GM23338 (cell line): Measurements from ENCODE around the gene XPO6. TPM values are rescaled to one million over a fixed set of nuclear protein-coding genes. Genes with fewer than 3 reads are reported as not detected.

Experiments used
- ATAC-seq: fragments of 200-7000 bp; cut with Tn5 transposase; 3 replicates; pipeline ENCODE4 v1.9.1; 2020
- DNase-seq: peaks from one replicate; pipeline ENCODE4 v3.0.0-alpha.2; 2015; ENCODE audit warnings: low spot score
- H2AFZ ChIP-seq: fragments of 200-600 bp; sonication (generic); 2 replicates; pipeline ENCODE4 v1.8.0; 2016; ENCODE audit warnings: antibody characterized with exemption, mild to moderate bottlenecking, moderate library complexity
- H3F3A ChIP-seq: fragments of 200-600 bp; sonication (generic); replicated peaks from 2 replicates; pipeline ENCODE4 v1.8.0; 2017; ENCODE audit warnings: antibody characterized with exemption, mixed run types, low read depth
- H3K27ac ChIP-seq: fragments of 200-600 bp; sonication (generic); 2 replicates; pipeline ENCODE4 v1.6.1; 2016; ENCODE audit warnings: low read depth
- H3K27me3 ChIP-seq: fragments of 200-600 bp; sonication (generic); 2 replicates; pipeline ENCODE4 v1.8.0; 2016; ENCODE audit warnings: mild to moderate bottlenecking, mixed run types, moderate library complexity; ENCODE audit not compliant: insufficient read depth
- H3K36me3 ChIP-seq: fragments of 200-600 bp; sonication (generic); 2 replicates; pipeline ENCODE4 v1.8.0; 2016; ENCODE audit warnings: mild to moderate bottlenecking; ENCODE audit not compliant: insufficient read depth
- H3K4me1 ChIP-seq: fragments of 200-600 bp; sonication (generic); 2 replicates; pipeline ENCODE4 v1.8.0; 2016; ENCODE audit warnings: mild to moderate bottlenecking, moderate library complexity; ENCODE audit not compliant: insufficient read depth
- H3K4me2 ChIP-seq: fragments of 200-600 bp; sonication (generic); 2 replicates; pipeline ENCODE4 v1.7.1; 2017; ENCODE audit warnings: mixed run types
- H3K4me3 ChIP-seq: fragments of 200-600 bp; sonication (generic); 2 replicates; pipeline ENCODE4 v1.6.1; 2016; ENCODE audit warnings: mixed run types
- H3K79me2 ChIP-seq: fragments of 200-600 bp; sonication (generic); replicated peaks from 2 replicates; pipeline ENCODE4 v1.8.0; 2017; ENCODE audit warnings: mild to moderate bottlenecking; ENCODE audit not compliant: insufficient read depth
- H3K9me2 ChIP-seq: fragments of 200-600 bp; sonication (generic); 2 replicates; pipeline ENCODE4 v1.8.0; 2017; ENCODE audit not compliant: insufficient read depth
- H4K20me1 ChIP-seq: fragments of 200-600 bp; sonication (generic); replicated peaks from 2 replicates; pipeline ENCODE4 v1.8.0; 2017; ENCODE audit warnings: mild to moderate bottlenecking; ENCODE audit not compliant: insufficient read depth
- H3K27ac Mint-ChIP-seq: 2 replicates; pipeline ENCODE4 v1.8.0; 2020; ENCODE audit warnings: inconsistent platforms, mild to moderate bottlenecking, moderate library complexity, mixed read lengths
- H3K27me3 Mint-ChIP-seq: 3 replicates; pipeline ENCODE4 v1.8.0; 2022; ENCODE audit warnings: low read depth, mild to moderate bottlenecking, moderate library complexity, mixed read lengths, inconsistent platforms; ENCODE audit not compliant: insufficient read depth, poor library complexity
- H3K36me3 Mint-ChIP-seq: 3 replicates; pipeline ENCODE4 v1.8.0; 2021; ENCODE audit warnings: low read depth, mild to moderate bottlenecking, inconsistent platforms, moderate library complexity, mixed read lengths
- H3K4me1 Mint-ChIP-seq: 3 replicates; pipeline ENCODE4 v1.8.0; 2020; ENCODE audit warnings: mild to moderate bottlenecking, inconsistent platforms, mixed read lengths
- H3K4me3 Mint-ChIP-seq: 3 replicates; pipeline ENCODE4 v1.8.0; 2021; ENCODE audit warnings: moderate library complexity, mild to moderate bottlenecking, inconsistent platforms, mixed read lengths
- H3K9me3 Mint-ChIP-seq: 3 replicates; pipeline ENCODE4 v1.8.0; 2020; ENCODE audit warnings: moderate library complexity, mild to moderate bottlenecking, inconsistent platforms, mixed read lengths
- CTCF ChIP-seq, 2 experiments: fragments of 200-600 bp in 1 of 2; sonication (generic) in 1 of 2; conservative IDR thresholded peaks; 2 replicates each; pipeline versions ENCODE4 v1.5.1 to v1.6.1; 2016 to 2017; ENCODE audit warnings: antibody characterized with exemption in 2 of 2, low read depth in 2 of 2, mild to moderate bottlenecking in 2 of 2, moderate library complexity in 1 of 2
- EZH2phosphoT487 ChIP-seq: fragments of 200-600 bp; sonication (generic); IDR thresholded peaks from one replicate; pipeline ENCODE4 v1.8.1; 2018; ENCODE audit warnings: antibody characterized with exemption; ENCODE audit not compliant: unreplicated experiment
- JUNB ChIP-seq: IDR thresholded peaks from one replicate; pipeline ENCODE4 v1.6.1; 2016; ENCODE audit warnings: antibody characterized with exemption; ENCODE audit not compliant: unreplicated experiment
- NANOG ChIP-seq: IDR thresholded peaks from 2 replicates; pipeline ENCODE4 v1.6.1; 2016; ENCODE audit warnings: antibody characterized with exemption, borderline replicate concordance
- REST ChIP-seq: IDR thresholded peaks from one replicate; pipeline ENCODE4 v1.6.1; 2018; ENCODE audit warnings: antibody characterized with exemption; ENCODE audit not compliant: unreplicated experiment
- ZNF331 ChIP-seq: fragments of 250-450 bp; sonication (Bioruptor Pico); IDR thresholded peaks from 2 replicates; pipeline ENCODE4 v1.5.0; 2020; ENCODE audit warnings: low read depth, mild to moderate bottlenecking, moderate library complexity
- polyA plus RNA-seq: library from polyadenylated mRNA; unstranded; fragments of >200 nt; fragmentation: Nextera tagmentation; extraction: Ambion mirVana; gene quantifications from 2 replicates; pipeline ENCODE4 v1.2.1, GENCODE V29; 2016
- total RNA-seq: library from RNA; depleted of rRNA; stranded (reverse); fragments of >200 nt; shearing (Covaris generic); gene quantifications from 2 replicates; pipeline ENCODE4 v1.2.3, GENCODE V29; 2014

The XPO6 gene
- total and polyA plus RNA-seq, 2 experiments from 2014 or later: 83.9 to 178 TPM

- peaks cover 70% of the 10 kb centered on the region for H4K20me1 ChIP-seq
Measured at GRCh38 chr16:28204204-28204603, 7.6 kb downstream of the XPO6 start.

GRCh38 chr16:28202147-28202746 lies 9.5 kb downstream of the XPO6 start:
- Histone ChIP-seq H2AFZ (no peak overlapping the region), H3K9me2 (no peaks in the 10 kb centered on the region), H4K20me1 (peaks cover 69% of the 10 kb centered on the region), H3K4me3 (no peak overlapping the region), H3K79me2 (peaks cover 100% of the 10 kb centered on the region), H3F3A (0 out of 2 replicates have a peak, but pooled peaks cover 3% of the 10 kb centered on the region), H3K27ac (no peak overlapping the region), H3K4me2 (no peak overlapping the region), H3K4me1 (no peaks in the 10 kb centered on the region), H3K27me3 (no peaks in the 10 kb centered on the region), H3K36me3 (peaks cover 11% of the 10 kb centered on the region; the same call in 1 of the 2 replicates)
- no peak overlapping the region for H3K4me3 Mint-ChIP-seq
- no peaks in the 10 kb centered on the region for H3K9me3 Mint-ChIP-seq
- no peak overlapping the region for H3K27ac Mint-ChIP-seq
- peaks cover 42% of the 10 kb centered on the region for H3K36me3 Mint-ChIP-seq
- peaks cover 6% of the 10 kb centered on the region; the same call in 1 of the 3 replicates for H3K4me1 Mint-ChIP-seq
- peaks cover 1% of the 10 kb centered on the region for H3K27me3 Mint-ChIP-seq
- DNase-seq (peak; percentile 68), ATAC-seq (peak; percentile 51)
- TF ChIP-seq JUNB (no peak), CTCF (conservative IDR thresholded peaks at IDR 0.05; ENCODE audit: low read depth in 2 of 2) (peak; percentile 49 to 50)

More at GRCh38 chr16:28204204-28204603, 7.6 kb downstream of the XPO6 start:
- Mint-ChIP-seq H3K9me3 (no peaks in the 10 kb centered on the region), H3K27ac (no peak overlapping the region), H3K4me1 (peaks cover 8% of the 10 kb centered on the region; the same call in 2 of the 3 replicates), H3K27me3 (peaks cover 1% of the 10 kb centered on the region), H3K36me3 (peaks cover 56% of the 10 kb centered on the region), H3K4me3 (no peak overlapping the region)
- Histone ChIP-seq H3K4me1 (0 out of 2 replicates have a peak, but pooled peaks cover 5% of the 10 kb centered on the region), H3K27ac (no peak overlapping the region), H3K27me3 (no peaks in the 10 kb centered on the region), H3K9me2 (no peaks in the 10 kb centered on the region), H3K4me2 (no peak overlapping the region), H3K79me2 (peaks cover 100% of the 10 kb centered on the region), H3K4me3 (no peak overlapping the region), H2AFZ (no peak overlapping the region), H3F3A (0 out of 2 replicates have a peak, but pooled peaks cover 3% of the 10 kb centered on the region), H3K36me3 (peaks cover 21% of the 10 kb centered on the region)
- no peak for TF ChIP-seq EZH2phosphoT487
- no peak for TF ChIP-seq ZNF331
- no peak for TF ChIP-seq CTCF (conservative IDR thresholded peaks at IDR 0.05; ENCODE audit: low read depth in 2 of 2)
- ATAC-seq: no peak
- no peak for DNase-seq

- H3K27me3 Mint-ChIP-seq: peaks cover 1% of the 10 kb centered on the region
- DNase-seq: no peak
- H3K79me2 ChIP-seq: peaks cover 100% of the 10 kb centered on the region
- no peaks in the 10 kb centered on the region for H3K9me2 ChIP-seq
- no peak for ATAC-seq
- H3K27ac Mint-ChIP-seq: peak overlapping the region; percentile 50
- H3K4me3 Mint-ChIP-seq: no peak overlapping the region
- no peak overlapping the region for H2AFZ ChIP-seq
- H3K4me1 Mint-ChIP-seq: peaks cover 12% of the 10 kb centered on the region; the same call in 2 of the 3 replicates
- H3K27me3 ChIP-seq: no peaks in the 10 kb centered on the region
- 0 out of 2 replicates have a peak, but pooled peaks cover 3% of the 10 kb centered on the region for H3F3A ChIP-seq
- no peaks in the 10 kb centered on the region for H3K4me1 ChIP-seq
- peaks cover 69% of the 10 kb centered on the region for H4K20me1 ChIP-seq
- H3K4me2 ChIP-seq: no peak overlapping the region
- no peak overlapping the region for H3K4me3 ChIP-seq
- peaks cover 29% of the 10 kb centered on the region for H3K36me3 Mint-ChIP-seq
- H3K9me3 Mint-ChIP-seq: no peaks in the 10 kb centered on the region
- peaks cover 3% of the 10 kb centered on the region; the same call in 1 of the 2 replicates for H3K36me3 ChIP-seq
- no peak overlapping the region for H3K27ac ChIP-seq
- TF ChIP-seq REST (no peak), NANOG (no peak), JUNB (no peak)
Measured at GRCh38 chr16:28200661-28201060, 11.1 kb downstream of the XPO6 start.
